ENCODE measurements around the gene NUP214. TPM values are rescaled to one million over a fixed set of nuclear protein-coding genes. Genes with fewer than 3 reads are reported as not detected.

Gene NUP214
- total and polyA plus RNA-seq, 7 donors = 11.8 to 28.1 (median 20.1) TPM

- ATAC-seq (no peak), DNase-seq (no peak)
- TF ChIP-seq CTCF (IDR thresholded peaks at IDR 0.05) = no peak
- no peak overlapping the region for H3K4me3 ChIP-seq
- peaks cover 0 to 28% (median 0%) of the 10 kb centered on the region in 3 donors for H3K27me3 ChIP-seq (ENCODE audit: insufficient read depth in 3 of 3, low read length in 2 of 3)
- WGBS, 3 donors = 58 to 63% (median 58%) methylated on average over 17 to 19 of the region's 19 CpGs
- intact Hi-C loops (cut with DNase I) = no loop called here
- H3K36me3 ChIP-seq (ENCODE audit: insufficient read depth in 1 of 2, low read depth in 1 of 2) = no peaks in the 10 kb centered on the region
- H3K9me3 ChIP-seq = no peaks in the 10 kb centered on the region
- no peaks in the 10 kb centered on the region for H3K4me1 ChIP-seq
- H3K27ac ChIP-seq = no peak overlapping the region
Measured at GRCh38 chr9:131087354-131087893, 38.0 kb upstream of the NUP214 start.

- DNase-seq (no peak), ATAC-seq (no peak)
- 90 to 95% (median 91%) methylated on average over 12 to 13 of the region's 13 CpGs for WGBS, 3 donors
- Histone ChIP-seq H3K27ac (no peak overlapping the region), H3K9me3 (no peaks in the 10 kb centered on the region), H3K36me3 (ENCODE audit: insufficient read depth in 1 of 2, low read depth in 1 of 2) (no peaks in the 10 kb centered on the region), H3K4me3 (no peak overlapping the region), H3K4me1 (no peaks in the 10 kb centered on the region), H3K27me3 (ENCODE audit: insufficient read depth in 3 of 3, low read length in 2 of 3) (peaks cover 0 to 49% (median 3%) of the 10 kb centered on the region in 3 donors)
- intact Hi-C loops (cut with DNase I) = no loop called here
- TF ChIP-seq CTCF (IDR thresholded peaks at IDR 0.05) = no peak
Measured at GRCh38 chr9:131090025-131090787, 35.2 kb upstream of the NUP214 start.

GRCh38 chr9:131091352-131091992 lies 33.9 kb upstream of the NUP214 start:
- H3K4me1 ChIP-seq = no peaks in the 10 kb centered on the region
- no peak overlapping the region for H3K4me3 ChIP-seq
- no peaks in the 10 kb centered on the region for H3K9me3 ChIP-seq
- TF ChIP-seq CTCF (IDR thresholded peaks at IDR 0.05) = no peak
- DNase-seq = no peak
- ATAC-seq = no peak
- WGBS, 3 donors = 54 to 68% (median 61%) methylated on average over 19 of the region's 19 CpGs
- H3K27me3 ChIP-seq (ENCODE audit: insufficient read depth in 3 of 3, low read length in 2 of 3) = peaks cover 0 to 51% (median 5%) of the 10 kb centered on the region in 3 donors
- intact Hi-C loops (cut with DNase I) = no loop called here
- H3K36me3 ChIP-seq (ENCODE audit: insufficient read depth in 1 of 2, low read depth in 1 of 2) = no peaks in the 10 kb centered on the region
- no peak overlapping the region for H3K27ac ChIP-seq

GRCh38 chr9:131092030-131092429 lies 33.4 kb upstream of the NUP214 start:
- peaks cover 0 to 51% (median 6%) of the 10 kb centered on the region in 3 donors for H3K27me3 ChIP-seq (ENCODE audit: insufficient read depth in 3 of 3, low read length in 2 of 3)
- WGBS, 3 donors = 66 to 77% (median 72%) methylated on average over 6 of the region's 6 CpGs
- no peaks in the 10 kb centered on the region for H3K9me3 ChIP-seq
- no peak for ATAC-seq
- H3K4me1 ChIP-seq = no peaks in the 10 kb centered on the region
- intact Hi-C loops (cut with DNase I) = no loop called here
- H3K27ac ChIP-seq = no peak overlapping the region
- no peak for DNase-seq
- no peak overlapping the region for H3K4me3 ChIP-seq
- H3K36me3 ChIP-seq (ENCODE audit: insufficient read depth in 1 of 2, low read depth in 1 of 2) = no peaks in the 10 kb centered on the region
- TF ChIP-seq CTCF (IDR thresholded peaks at IDR 0.05) = no peak
